Lower leg skin (tissue), 3 donors: ENCODE measurements around the gene ITIH4.

Experiments
- POLR2A ChIP-seq, 2 donors: fragments of 450-650 bp; IDR thresholded peaks; one replicate each; pipeline ENCODE4 v1.6.1; 2016 to 2017; ENCODE audit warnings: antibody characterized with exemption in 2 of 2, mild to moderate bottlenecking in 1 of 2, moderate library complexity in 1 of 2
- TF ChIP-seq, protein P1 (sequence below), 3 donors: fragments of 450-650 bp; IDR thresholded peaks; one replicate each; pipeline ENCODE4 v1.5.1; 2016; ENCODE audit warnings: antibody characterized with exemption in 3 of 3, mild to moderate bottlenecking in 3 of 3, moderate library complexity in 2 of 3

DNA sequence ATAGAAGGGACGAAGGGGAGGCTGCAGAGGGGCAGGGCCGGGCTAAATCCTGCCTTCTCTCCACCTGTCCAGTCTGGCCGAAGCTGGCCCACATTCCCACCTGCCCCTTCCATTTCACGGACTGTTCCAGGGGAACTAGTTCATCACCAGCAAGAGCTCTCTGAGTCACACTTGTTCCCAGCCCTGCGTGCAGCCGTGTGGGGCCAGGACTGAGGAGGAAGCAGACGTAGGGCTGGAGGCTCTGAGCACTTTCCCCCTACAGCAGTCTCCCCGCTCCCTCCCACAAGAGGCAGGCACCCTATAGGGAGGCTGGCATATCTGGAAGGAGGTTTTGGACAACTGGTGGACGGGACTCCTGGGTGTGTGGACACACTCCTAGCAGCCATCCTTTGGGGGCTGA is 3.0 kb downstream of the ITIH4 start:
- TF ChIP-seq, protein P1, sequence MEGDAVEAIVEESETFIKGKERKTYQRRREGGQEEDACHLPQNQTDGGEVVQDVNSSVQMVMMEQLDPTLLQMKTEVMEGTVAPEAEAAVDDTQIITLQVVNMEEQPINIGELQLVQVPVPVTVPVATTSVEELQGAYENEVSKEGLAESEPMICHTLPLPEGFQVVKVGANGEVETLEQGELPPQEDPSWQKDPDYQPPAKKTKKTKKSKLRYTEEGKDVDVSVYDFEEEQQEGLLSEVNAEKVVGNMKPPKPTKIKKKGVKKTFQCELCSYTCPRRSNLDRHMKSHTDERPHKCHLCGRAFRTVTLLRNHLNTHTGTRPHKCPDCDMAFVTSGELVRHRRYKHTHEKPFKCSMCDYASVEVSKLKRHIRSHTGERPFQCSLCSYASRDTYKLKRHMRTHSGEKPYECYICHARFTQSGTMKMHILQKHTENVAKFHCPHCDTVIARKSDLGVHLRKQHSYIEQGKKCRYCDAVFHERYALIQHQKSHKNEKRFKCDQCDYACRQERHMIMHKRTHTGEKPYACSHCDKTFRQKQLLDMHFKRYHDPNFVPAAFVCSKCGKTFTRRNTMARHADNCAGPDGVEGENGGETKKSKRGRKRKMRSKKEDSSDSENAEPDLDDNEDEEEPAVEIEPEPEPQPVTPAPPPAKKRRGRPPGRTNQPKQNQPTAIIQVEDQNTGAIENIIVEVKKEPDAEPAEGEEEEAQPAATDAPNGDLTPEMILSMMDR (IDR thresholded peaks at IDR 0.05), result no peak
- TF ChIP-seq POLR2A (IDR thresholded peaks at IDR 0.05), result no peak
